Epithelial cell of alveolus of lung (primary cell): ENCODE measurements around the gene S100A13. TPM values are rescaled to one million over a fixed set of nuclear protein-coding genes. Genes with fewer than 3 reads are reported as not detected.

Source experiments
- total RNA-seq: library from RNA; depleted of rRNA; stranded (reverse); fragments of >200 nt; gene quantifications from 2 replicates; pipeline ENCODE4 v1.2.1, GENCODE V29; 2015

The S100A13 gene
- total RNA-seq: 64.0 and 367 TPM in 2 replicates

GRCh38 chr1:153626904-153627714 lies at the start of gene S100A13:
Gene S100A13 (minus strand): TSS chr1:153627505. CDS start chr1:153626472, 1,033 bp downstream.

GRCh38 chr1:153670859-153671627 lies 43.7 kb upstream of the S100A13 start, which contains the start of gene ILF2:
Gene ILF2 (minus strand): TSS chr1:153670993. CDS start chr1:153670922, 71 bp downstream.

GRCh38 chr1:153658400-153659174 lies 31.3 kb upstream of the S100A13 start, which contains the start of gene SNAPIN:
Gene SNAPIN (plus strand): TSS chr1:153658703. CDS start chr1:153658744, 41 bp downstream.

GRCh38 chr1:153633754-153634665 lies 6.7 kb upstream of the S100A13 start, which contains the start of gene CHTOP:
Gene CHTOP (plus strand): TSS chr1:153634066. CDS start chr1:153636589, 2,523 bp downstream.

GRCh38 chr1:153627715-153628626 lies 666 bp upstream of the S100A13 start, which contains the start of gene S100A1:
Gene S100A1 (plus strand): TSS chr1:153628434. CDS start chr1:153630522, 2,088 bp downstream.

GRCh38 chr1:153616144-153616916 lies 11.0 kb downstream of the S100A13 start, which contains the start of gene S100A14:
Gene S100A14 (minus strand): TSS chr1:153616325. CDS start chr1:153615858, 467 bp downstream.

GRCh38 chr1:153612755-153613331 lies 14.5 kb downstream of the S100A13 start, which contains the start of gene S100A16:
Gene S100A16 (minus strand): TSS chr1:153613137. CDS start chr1:153608151, 4,986 bp downstream.

Other genes with a start within 250 kb of the S100A13 start
- gene S100A8, start 236.4 kb downstream of the S100A13 start, total RNA-seq: not detected in 2 replicates
- gene S100A7A, start 211.0 kb downstream of the S100A13 start, total RNA-seq: not detected in 2 replicates
- not detected in 2 replicates for gene S100A7, start 166.9 kb downstream of the S100A13 start, total RNA-seq
- gene S100A6, start 91.5 kb downstream of the S100A13 start, total RNA-seq: 349 and 885 TPM in 2 replicates
- gene S100A5, start 86.6 kb downstream of the S100A13 start, total RNA-seq: not detected in 2 replicates
- gene S100A4, start 81.7 kb downstream of the S100A13 start, total RNA-seq: 15.8 and 25.1 TPM in 2 replicates
- gene S100A3, start 78.2 kb downstream of the S100A13 start, total RNA-seq: 3.7 and 7.1 TPM in 2 replicates
- 8.0 and 18.1 TPM in 2 replicates for gene S100A2, start 61.7 kb downstream of the S100A13 start, total RNA-seq
- 125 and 475 TPM in 2 replicates for gene S100A16, start 14.4 kb downstream of the S100A13 start, total RNA-seq
- gene S100A14, start 11.2 kb downstream of the S100A13 start, total RNA-seq: 1.4 and 3.4 TPM in 2 replicates
- gene S100A1, start 929 bp upstream of the S100A13 start, total RNA-seq: 0.72 TPM in 1 of 2 replicates, not detected in the other
- 41.9 and 53.7 TPM in 2 replicates for gene CHTOP, start 6.6 kb upstream of the S100A13 start, total RNA-seq
- gene SNAPIN, start 31.2 kb upstream of the S100A13 start, total RNA-seq: 58.3 and 61.5 TPM in 2 replicates
- 147 and 258 TPM in 2 replicates for gene ILF2, start 43.5 kb upstream of the S100A13 start, total RNA-seq
- gene NPR1, start 51.2 kb upstream of the S100A13 start, total RNA-seq: 0.52 and 1.0 TPM in 2 replicates
- gene INTS3, start 100.5 kb upstream of the S100A13 start, total RNA-seq: 18.9 and 20.7 TPM in 2 replicates
- gene SLC27A3, start 147.9 kb upstream of the S100A13 start, total RNA-seq: 5.0 and 8.4 TPM in 2 replicates